GM12864 (cell line): ENCODE data around the gene PPIF.
A peak's percentile ranks its signal among the peaks of the same experiment; 100 is the strongest.

Experiments
- DNase-seq: peaks from one replicate; pipeline ENCODE4 v3.0.0-alpha.2; 2011; ENCODE audit warnings: low read depth
- H3K4me3 ChIP-seq: 2 replicates; pipeline ENCODE4 v1.5.1; 2011; ENCODE audit warnings: mild to moderate bottlenecking, low read depth, low read length, control low read depth
- TF ChIP-seq, protein P1 (sequence below): IDR thresholded peaks from 2 replicates; pipeline ENCODE4 v1.5.1; 2011; ENCODE audit warnings: low read depth, mild to moderate bottlenecking, moderate library complexity, low read length, control low read depth, inconsistent platforms; ENCODE audit errors: missing control alignments

PPIF gene

DNA sequence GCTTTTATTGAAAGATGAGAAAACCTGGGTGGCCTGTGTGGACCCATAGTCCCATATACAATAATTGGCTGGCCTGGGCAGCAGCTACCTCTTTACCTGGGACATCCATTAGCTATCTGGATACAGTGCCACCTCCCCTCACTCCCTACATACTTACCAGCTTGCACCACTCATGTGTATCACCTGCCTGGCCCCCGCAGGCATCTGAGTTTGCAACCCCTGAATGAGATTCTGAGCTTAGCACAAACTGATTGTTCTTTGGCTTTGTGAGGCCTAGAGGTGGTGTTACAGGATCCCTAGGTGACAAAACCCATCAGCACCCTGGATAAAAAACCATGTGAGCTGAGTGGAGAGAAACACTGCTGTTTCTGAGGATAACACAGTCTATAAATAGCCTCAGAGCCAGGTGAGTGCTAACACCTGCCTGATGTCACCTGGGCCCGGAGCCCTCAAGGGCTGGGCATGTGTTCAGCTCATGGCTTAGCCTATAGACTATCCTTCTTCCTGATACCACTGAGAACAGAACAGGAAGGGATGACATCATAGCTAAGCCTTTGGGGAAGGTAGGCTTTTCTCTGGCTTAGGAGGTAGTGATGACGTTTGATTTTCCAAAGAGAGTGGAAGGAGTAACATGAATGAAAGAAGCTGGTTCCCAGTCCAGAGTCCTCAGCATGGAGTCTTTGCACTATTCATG, 2.6 kb upstream of the PPIF start:
- no peak for DNase-seq

GRCh38 chr10:79345241-79346011, 1.8 kb upstream of the PPIF start:
- H3K4me3 ChIP-seq = no peak overlapping the region
- no peak for DNase-seq
- TF ChIP-seq, protein P1, sequence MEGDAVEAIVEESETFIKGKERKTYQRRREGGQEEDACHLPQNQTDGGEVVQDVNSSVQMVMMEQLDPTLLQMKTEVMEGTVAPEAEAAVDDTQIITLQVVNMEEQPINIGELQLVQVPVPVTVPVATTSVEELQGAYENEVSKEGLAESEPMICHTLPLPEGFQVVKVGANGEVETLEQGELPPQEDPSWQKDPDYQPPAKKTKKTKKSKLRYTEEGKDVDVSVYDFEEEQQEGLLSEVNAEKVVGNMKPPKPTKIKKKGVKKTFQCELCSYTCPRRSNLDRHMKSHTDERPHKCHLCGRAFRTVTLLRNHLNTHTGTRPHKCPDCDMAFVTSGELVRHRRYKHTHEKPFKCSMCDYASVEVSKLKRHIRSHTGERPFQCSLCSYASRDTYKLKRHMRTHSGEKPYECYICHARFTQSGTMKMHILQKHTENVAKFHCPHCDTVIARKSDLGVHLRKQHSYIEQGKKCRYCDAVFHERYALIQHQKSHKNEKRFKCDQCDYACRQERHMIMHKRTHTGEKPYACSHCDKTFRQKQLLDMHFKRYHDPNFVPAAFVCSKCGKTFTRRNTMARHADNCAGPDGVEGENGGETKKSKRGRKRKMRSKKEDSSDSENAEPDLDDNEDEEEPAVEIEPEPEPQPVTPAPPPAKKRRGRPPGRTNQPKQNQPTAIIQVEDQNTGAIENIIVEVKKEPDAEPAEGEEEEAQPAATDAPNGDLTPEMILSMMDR = no peak

More for the DNA sequence above, 2.6 kb upstream of the PPIF start:
- TF ChIP-seq, protein P1 = no peak
- no peak overlapping the region for H3K4me3 ChIP-seq

- no peak for DNase-seq
- no peak overlapping the region for H3K4me3 ChIP-seq
These were observed 1.3 kb upstream of the PPIF start for GRCh38 chr10:79346012-79346340.

GRCh38 chr10:79346388-79347225, 662 bp upstream of the PPIF start:
- H3K4me3 ChIP-seq = peak overlapping the region; percentile 30
- TF ChIP-seq, protein P1 = no peak
- DNase-seq = no peak

More at GRCh38 chr10:79346012-79346340, 1.3 kb upstream of the PPIF start:
- TF ChIP-seq, protein P1 = no peak

DNA sequence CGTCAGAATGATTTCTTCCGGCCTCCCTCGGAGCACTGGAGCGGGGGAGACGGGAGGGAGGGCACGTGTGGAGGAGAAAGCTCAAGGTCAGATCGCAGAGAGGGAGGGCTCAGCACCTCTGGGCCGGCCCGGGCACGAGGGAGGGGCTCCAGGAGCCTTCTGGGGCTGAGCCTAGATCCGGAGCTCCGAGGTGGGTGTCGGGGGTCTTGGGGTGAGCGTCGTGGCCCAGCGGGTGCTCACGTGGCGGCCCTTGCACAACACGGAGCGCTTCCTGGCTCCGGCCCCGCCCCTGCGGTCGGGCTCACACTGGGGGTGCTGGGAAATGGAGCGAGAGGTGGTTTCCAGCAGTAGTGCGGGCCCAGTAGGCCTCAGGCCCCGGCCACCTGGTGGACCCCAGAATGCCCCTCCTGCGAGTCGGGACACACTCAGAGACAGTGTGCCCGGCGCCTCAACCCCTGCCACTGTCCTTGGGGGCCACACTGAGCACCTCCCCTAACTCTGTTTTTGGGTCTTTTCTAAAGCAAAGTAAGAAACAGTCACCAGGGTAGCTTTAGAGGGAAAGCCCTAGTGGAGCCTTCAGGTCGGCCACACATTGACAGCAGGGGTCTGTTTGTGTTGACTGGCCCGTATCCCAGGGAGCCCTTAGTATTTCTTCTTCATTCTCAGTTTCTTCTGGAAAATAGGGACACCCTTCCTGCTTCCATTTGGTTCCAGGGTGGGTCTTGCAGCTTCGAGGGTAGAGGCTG, 798 bp downstream of the PPIF start:
- TF ChIP-seq, protein P1 = no peak
- peak overlapping the region; percentile 83 for H3K4me3 ChIP-seq
- DNase-seq = no peak

GRCh38 chr10:79348640-79348988, 1.3 kb downstream of the PPIF start:
- TF ChIP-seq, protein P1 = no peak
- H3K4me3 ChIP-seq = peak overlapping the region; percentile 83
- no peak for DNase-seq
